ENCODE data around the gene PRPSAP1. TPM values are rescaled to one million over a fixed set of nuclear protein-coding genes. Genes with fewer than 3 reads are reported as not detected.

Gene PRPSAP1
- polyA plus RNA-seq, 1 of the 3 experiments (the other 2 are of a cell fraction): 118 TPM

DNA sequence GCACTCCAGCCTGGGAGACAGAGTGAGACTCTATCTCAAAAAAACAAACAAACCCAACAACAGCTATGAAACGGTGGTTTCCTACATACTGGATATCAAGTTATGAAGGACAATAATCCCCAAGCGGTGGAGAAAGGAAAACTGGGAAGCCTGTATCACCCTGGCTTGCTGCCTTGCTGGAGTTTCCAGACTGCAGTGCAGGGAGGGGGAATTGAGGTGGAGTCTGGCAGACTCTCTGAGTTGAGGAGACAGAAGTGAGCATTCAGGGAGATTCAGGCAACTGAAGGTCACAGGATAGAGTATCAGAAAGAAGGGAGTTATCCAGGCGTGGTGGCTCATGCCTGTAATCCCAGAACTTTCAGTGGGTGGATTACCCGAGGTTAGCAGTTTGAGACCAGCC lies 57.5 kb downstream of the PRPSAP1 start:
- WGBS (ENCODE audit: low lambda C conversion rate): 82% methylated on average over 4 of the region's 4 CpGs
- no peaks in the 10 kb centered on the region for H3K79me2 ChIP-seq (ENCODE audit: insufficient read depth)
- H3K4me3 ChIP-seq (ENCODE audit: low read depth in 2 of 2, low read length in 1 of 2): no peak overlapping the region
- TF ChIP-seq POLR2AphosphoS5 (IDR thresholded peaks at IDR 0.05; ENCODE audit: low read depth, low read length) (no peak), NRF1 (IDR thresholded peaks at IDR 0.05; ENCODE audit: low read depth, low read length) (no peak), GATA2 (CRISPR knock-in tag; IDR thresholded peaks at IDR 0.05) (no peak), JUND (IDR thresholded peaks at IDR 0.05) (no peak), MEF2A (IDR thresholded peaks at IDR 0.05; ENCODE audit: borderline replicate concordance, low read depth) (no peak), RFX5 (IDR thresholded peaks at IDR 0.05; ENCODE audit: low read length) (no peak), ELF1 (IDR thresholded peaks at IDR 0.05) (no peak), EP300 (IDR thresholded peaks at IDR 0.05; ENCODE audit: borderline replicate concordance in 1 of 2, low read depth in 1 of 2, low read length in 1 of 2) (no peak), RAD21 (IDR thresholded peaks at IDR 0.05; ENCODE audit: low read length) (no peak), TAF1 (IDR thresholded peaks at IDR 0.05; ENCODE audit: borderline replicate concordance, low read depth, low read length) (no peak), YY1 (IDR thresholded peaks at IDR 0.05; ENCODE audit: low read depth) (no peak), TCF12 (IDR thresholded peaks at IDR 0.05) (no peak)
- TF ChIP-seq, protein P1, sequence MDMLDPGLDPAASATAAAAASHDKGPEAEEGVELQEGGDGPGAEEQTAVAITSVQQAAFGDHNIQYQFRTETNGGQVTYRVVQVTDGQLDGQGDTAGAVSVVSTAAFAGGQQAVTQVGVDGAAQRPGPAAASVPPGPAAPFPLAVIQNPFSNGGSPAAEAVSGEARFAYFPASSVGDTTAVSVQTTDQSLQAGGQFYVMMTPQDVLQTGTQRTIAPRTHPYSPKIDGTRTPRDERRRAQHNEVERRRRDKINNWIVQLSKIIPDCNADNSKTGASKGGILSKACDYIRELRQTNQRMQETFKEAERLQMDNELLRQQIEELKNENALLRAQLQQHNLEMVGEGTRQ (IDR thresholded peaks at IDR 0.05; ENCODE audit: borderline replicate concordance, low read depth, low read length): no peak
- TF ChIP-seq, protein P2, sequence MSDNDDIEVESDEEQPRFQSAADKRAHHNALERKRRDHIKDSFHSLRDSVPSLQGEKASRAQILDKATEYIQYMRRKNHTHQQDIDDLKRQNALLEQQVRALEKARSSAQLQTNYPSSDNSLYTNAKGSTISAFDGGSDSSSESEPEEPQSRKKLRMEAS (IDR thresholded peaks at IDR 0.05; ENCODE audit: low read depth): no peak
- TF ChIP-seq, protein P3, sequence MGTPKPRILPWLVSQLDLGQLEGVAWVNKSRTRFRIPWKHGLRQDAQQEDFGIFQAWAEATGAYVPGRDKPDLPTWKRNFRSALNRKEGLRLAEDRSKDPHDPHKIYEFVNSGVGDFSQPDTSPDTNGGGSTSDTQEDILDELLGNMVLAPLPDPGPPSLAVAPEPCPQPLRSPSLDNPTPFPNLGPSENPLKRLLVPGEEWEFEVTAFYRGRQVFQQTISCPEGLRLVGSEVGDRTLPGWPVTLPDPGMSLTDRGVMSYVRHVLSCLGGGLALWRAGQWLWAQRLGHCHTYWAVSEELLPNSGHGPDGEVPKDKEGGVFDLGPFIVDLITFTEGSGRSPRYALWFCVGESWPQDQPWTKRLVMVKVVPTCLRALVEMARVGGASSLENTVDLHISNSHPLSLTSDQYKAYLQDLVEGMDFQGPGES (IDR thresholded peaks at IDR 0.05; ENCODE audit: low read depth, low read length): no peak
- TF ChIP-seq, protein P4, sequence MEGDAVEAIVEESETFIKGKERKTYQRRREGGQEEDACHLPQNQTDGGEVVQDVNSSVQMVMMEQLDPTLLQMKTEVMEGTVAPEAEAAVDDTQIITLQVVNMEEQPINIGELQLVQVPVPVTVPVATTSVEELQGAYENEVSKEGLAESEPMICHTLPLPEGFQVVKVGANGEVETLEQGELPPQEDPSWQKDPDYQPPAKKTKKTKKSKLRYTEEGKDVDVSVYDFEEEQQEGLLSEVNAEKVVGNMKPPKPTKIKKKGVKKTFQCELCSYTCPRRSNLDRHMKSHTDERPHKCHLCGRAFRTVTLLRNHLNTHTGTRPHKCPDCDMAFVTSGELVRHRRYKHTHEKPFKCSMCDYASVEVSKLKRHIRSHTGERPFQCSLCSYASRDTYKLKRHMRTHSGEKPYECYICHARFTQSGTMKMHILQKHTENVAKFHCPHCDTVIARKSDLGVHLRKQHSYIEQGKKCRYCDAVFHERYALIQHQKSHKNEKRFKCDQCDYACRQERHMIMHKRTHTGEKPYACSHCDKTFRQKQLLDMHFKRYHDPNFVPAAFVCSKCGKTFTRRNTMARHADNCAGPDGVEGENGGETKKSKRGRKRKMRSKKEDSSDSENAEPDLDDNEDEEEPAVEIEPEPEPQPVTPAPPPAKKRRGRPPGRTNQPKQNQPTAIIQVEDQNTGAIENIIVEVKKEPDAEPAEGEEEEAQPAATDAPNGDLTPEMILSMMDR (IDR thresholded peaks at IDR 0.05): no peak
- CTCF ChIA-PET: interaction anchor here (1.0 to 15.8 kb wide), 10 partner anchors 14 to 291 kb away, joined by 3 to 348 read pairs (median 4); partner anchors contain the start of gene SPHK1
- no peak for DNase-seq
- H4K20me1 ChIP-seq (ENCODE audit: insufficient read depth): no peaks in the 10 kb centered on the region
- H3K9me3 ChIP-seq: no peaks in the 10 kb centered on the region
- H3K9ac ChIP-seq: no peak overlapping the region
- H3K27me3 ChIP-seq (ENCODE audit: insufficient read depth): no peaks in the 10 kb centered on the region
- no peak overlapping the region for H3K27ac ChIP-seq (ENCODE audit: low read depth in 2 of 2, low read length in 1 of 2)
- no peaks in the 10 kb centered on the region for H3K4me1 ChIP-seq (ENCODE audit: control insufficient read depth in 1 of 2, insufficient read depth in 2 of 2, low read depth in 1 of 2, low read length in 1 of 2)
- no peak overlapping the region for H2AFZ ChIP-seq (ENCODE audit: low read depth)
- no peak overlapping the region for H3K4me2 ChIP-seq
- POLR2A ChIA-PET: no interaction called here
- H3K9me2 ChIP-seq: no peaks in the 10 kb centered on the region
- peaks cover 5% of the 10 kb centered on the region for H3F3A ChIP-seq (replicated peaks; ENCODE audit: insufficient read depth)
- peaks cover 0 to 3% of the 10 kb centered on the region in 2 experiments for H3K36me3 ChIP-seq (replicated peaks in 1 of 2; ENCODE audit: control insufficient read depth in 1 of 2, insufficient read depth in 2 of 2, low read length in 1 of 2)

Data from SK-N-SH (cell line).